Liver (tissue), 9 donors: ENCODE results near the gene STIM1. TPM values are rescaled to one million over a fixed set of nuclear protein-coding genes. Genes with fewer than 3 reads are reported as not detected.
A peak's percentile ranks its signal among the peaks of the same experiment; 100 is the strongest.

Source experiments
- DNase-seq: peaks from one replicate; pipeline ENCODE4 v3.0.0-alpha.2; 2017; ENCODE audit warnings: low spot score
- H3K27ac ChIP-seq, 2 donors: one replicate each; pipeline ENCODE4 v1.7.0; 2013; ENCODE audit warnings: inconsistent platforms in 2 of 2, low read length in 2 of 2, control low read depth in 1 of 2, low read depth in 1 of 2, mild to moderate bottlenecking in 1 of 2
- H3K27me3 ChIP-seq, 4 donors: one replicate each; pipeline versions ENCODE4 v1.6.1 to v1.7.0; 2013; ENCODE audit warnings: low read length in 3 of 4, inconsistent platforms in 1 of 4, mild to moderate bottlenecking in 1 of 4, moderate library complexity in 1 of 4; ENCODE audit not compliant: control insufficient read depth in 4 of 4, insufficient read depth in 4 of 4
- H3K36me3 ChIP-seq, 4 donors: one replicate each; pipeline versions ENCODE4 v1.6.1 to v1.7.0; 2013; ENCODE audit warnings: low read length in 3 of 4, mild to moderate bottlenecking in 3 of 4, low read depth in 1 of 4, moderate library complexity in 1 of 4; ENCODE audit not compliant: control insufficient read depth in 4 of 4, insufficient read depth in 3 of 4
- H3K4me1 ChIP-seq, 4 donors: one replicate each; pipeline versions ENCODE4 v1.6.1 to v1.7.0; 2013; ENCODE audit warnings: low read length in 3 of 4, mild to moderate bottlenecking in 3 of 4, moderate library complexity in 1 of 4; ENCODE audit not compliant: control insufficient read depth in 4 of 4, insufficient read depth in 4 of 4
- H3K4me3 ChIP-seq, 3 donors: one replicate each; pipeline versions ENCODE4 v1.6.1 to v1.7.0; 2013; ENCODE audit warnings: low read length in 3 of 3, control low read depth in 1 of 3, low read depth in 1 of 3, mild to moderate bottlenecking in 1 of 3
- H3K9ac ChIP-seq, 2 donors: one replicate each; pipeline ENCODE4 v1.7.0; 2013; ENCODE audit warnings: low read length in 2 of 2, mild to moderate bottlenecking in 2 of 2, moderate library complexity in 2 of 2, control low read depth in 1 of 2, low read depth in 1 of 2
- H3K9me3 ChIP-seq, 4 donors: one replicate each; pipeline versions ENCODE4 v1.6.1 to v1.7.0; 2013; ENCODE audit warnings: low read length in 3 of 4; ENCODE audit not compliant: control insufficient read depth in 4 of 4
- GABPA ChIP-seq, 2 donors: IDR thresholded peaks in 1 of 2; conservative IDR thresholded peaks in 1 of 2; 2 replicates each; pipeline ENCODE4 v1.6.1; 2016; ENCODE audit warnings: antibody characterized with exemption in 2 of 2, mild to moderate bottlenecking in 1 of 2, moderate library complexity in 1 of 2
- HNF4A ChIP-seq, 2 donors: conservative IDR thresholded peaks; 2 replicates each; pipeline ENCODE4 v1.6.1; 2016; ENCODE audit warnings: antibody characterized with exemption in 2 of 2, mild to moderate bottlenecking in 2 of 2
- HNF4G ChIP-seq: IDR thresholded peaks from 2 replicates; pipeline ENCODE4 v1.6.1; 2016; ENCODE audit warnings: antibody characterized with exemption
- JUND ChIP-seq, 2 donors: IDR thresholded peaks; 2 replicates each; pipeline ENCODE4 v1.6.1; 2016; ENCODE audit warnings: antibody characterized with exemption in 2 of 2
- NR2F2 ChIP-seq: IDR thresholded peaks from 2 replicates; pipeline ENCODE4 v1.6.1; 2016; ENCODE audit warnings: antibody characterized with exemption
- RAD21 ChIP-seq, 2 donors: IDR thresholded peaks; 2 replicates each; pipeline ENCODE4 v1.6.1; 2016; ENCODE audit warnings: antibody characterized with exemption in 2 of 2, mild to moderate bottlenecking in 2 of 2
- REST ChIP-seq: IDR thresholded peaks from 2 replicates; pipeline ENCODE4 v1.6.1; 2016; ENCODE audit warnings: antibody characterized with exemption, mild to moderate bottlenecking
- RXRA ChIP-seq, 2 donors: IDR thresholded peaks; 2 replicates each; pipeline ENCODE4 v1.6.1; 2017 to 2018; ENCODE audit warnings: antibody characterized with exemption in 2 of 2, mild to moderate bottlenecking in 1 of 2
- SP1 ChIP-seq: IDR thresholded peaks from 2 replicates; pipeline ENCODE4 v1.6.1; 2018; ENCODE audit warnings: antibody characterized with exemption, mild to moderate bottlenecking
- TAF1 ChIP-seq: conservative IDR thresholded peaks from 2 replicates; pipeline ENCODE4 v1.6.1; 2016; ENCODE audit warnings: antibody characterized with exemption, mild to moderate bottlenecking
- YY1 ChIP-seq: IDR thresholded peaks from 2 replicates; pipeline ENCODE4 v1.6.1; 2016; ENCODE audit warnings: antibody characterized with exemption, mild to moderate bottlenecking
- WGBS: extraction: QIAGEN DNeasy Blood & Tissue Kit; methylation state at CpG from one replicate; pipeline ENCODE4 v1.1.7; 2013; 5-methylcytosine and 5-hydroxymethylcytosine counted together
- polyA plus RNA-seq, 2 donors: library from polyadenylated mRNA; stranded (reverse) in 1 of 2; unstranded in 1 of 2; fragments of 200-250 nt in 1 of 2; fragments of >200 nt in 1 of 2; fragmentation: Nextera tagmentation in 1 of 2; extraction: Ambion mirVana in 1 of 2; gene quantifications; one replicate each; pipeline versions ENCODE4 v1.2.1 to v1.2.3, GENCODE V29; 2013 to 2015
- total RNA-seq, 2 donors: library from RNA; depleted of rRNA; stranded (reverse); fragments of >200 nt; gene quantifications; one replicate each; pipeline ENCODE4 v1.2.3, GENCODE V29; 2014
- TF ChIP-seq, protein P1 (sequence below): IDR thresholded peaks from 2 replicates; pipeline ENCODE4 v1.6.1; 2016; ENCODE audit warnings: antibody characterized with exemption
- TF ChIP-seq, protein P2 (sequence below): IDR thresholded peaks from 2 replicates; pipeline ENCODE4 v1.6.1; 2016; ENCODE audit warnings: antibody characterized with exemption
- TF ChIP-seq, protein P3 (sequence below): IDR thresholded peaks from 2 replicates; pipeline ENCODE4 v1.6.1; 2016; ENCODE audit warnings: antibody characterized with exemption
- donor health status: healthy.
- donor health status: healthy.
- donor health status: healthy.
- donor health status: healthy.
- donor health status: healthy.

STIM1 gene
- total and polyA plus RNA-seq, 4 donors = 19.7 to 42.9 (median 25.1) TPM

GRCh38 chr11:3880724-3881123, 25.3 kb downstream of the STIM1 start:
- Histone ChIP-seq H3K36me3 (no peaks in the 10 kb centered on the region), H3K27me3 (no peaks in the 10 kb centered on the region), H3K27ac (peak overlapping the region; percentile 80 to 96), H3K4me3 (no peak overlapping the region), H3K4me1 (peaks cover 13 to 40% (median 32%) of the 10 kb centered on the region in 4 donors), H3K9ac (no peak overlapping the region), H3K9me3 (no peaks in the 10 kb centered on the region)
- 50% methylated on average over 3 of the region's 3 CpGs for WGBS
- TF ChIP-seq SP1 (peak; percentile 15), RXRA (IDR thresholded peaks at IDR 0.05) (no peak), TAF1 (no peak), HNF4A (conservative IDR thresholded peaks at IDR 0.05) (peak in 1 of 2 donors; percentile 38), HNF4G (no peak), RAD21 (IDR thresholded peaks at IDR 0.05) (no peak)
- TF ChIP-seq, protein P1, sequence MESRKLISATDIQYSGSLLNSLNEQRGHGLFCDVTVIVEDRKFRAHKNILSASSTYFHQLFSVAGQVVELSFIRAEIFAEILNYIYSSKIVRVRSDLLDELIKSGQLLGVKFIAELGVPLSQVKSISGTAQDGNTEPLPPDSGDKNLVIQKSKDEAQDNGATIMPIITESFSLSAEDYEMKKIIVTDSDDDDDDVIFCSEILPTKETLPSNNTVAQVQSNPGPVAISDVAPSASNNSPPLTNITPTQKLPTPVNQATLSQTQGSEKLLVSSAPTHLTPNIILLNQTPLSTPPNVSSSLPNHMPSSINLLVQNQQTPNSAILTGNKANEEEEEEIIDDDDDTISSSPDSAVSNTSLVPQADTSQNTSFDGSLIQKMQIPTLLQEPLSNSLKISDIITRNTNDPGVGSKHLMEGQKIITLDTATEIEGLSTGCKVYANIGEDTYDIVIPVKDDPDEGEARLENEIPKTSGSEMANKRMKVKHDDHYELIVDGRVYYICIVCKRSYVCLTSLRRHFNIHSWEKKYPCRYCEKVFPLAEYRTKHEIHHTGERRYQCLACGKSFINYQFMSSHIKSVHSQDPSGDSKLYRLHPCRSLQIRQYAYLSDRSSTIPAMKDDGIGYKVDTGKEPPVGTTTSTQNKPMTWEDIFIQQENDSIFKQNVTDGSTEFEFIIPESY = no peak
- TF ChIP-seq, protein P2, sequence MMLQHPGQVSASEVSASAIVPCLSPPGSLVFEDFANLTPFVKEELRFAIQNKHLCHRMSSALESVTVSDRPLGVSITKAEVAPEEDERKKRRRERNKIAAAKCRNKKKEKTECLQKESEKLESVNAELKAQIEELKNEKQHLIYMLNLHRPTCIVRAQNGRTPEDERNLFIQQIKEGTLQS = no peak
- DNase-seq = no peak

DNA sequence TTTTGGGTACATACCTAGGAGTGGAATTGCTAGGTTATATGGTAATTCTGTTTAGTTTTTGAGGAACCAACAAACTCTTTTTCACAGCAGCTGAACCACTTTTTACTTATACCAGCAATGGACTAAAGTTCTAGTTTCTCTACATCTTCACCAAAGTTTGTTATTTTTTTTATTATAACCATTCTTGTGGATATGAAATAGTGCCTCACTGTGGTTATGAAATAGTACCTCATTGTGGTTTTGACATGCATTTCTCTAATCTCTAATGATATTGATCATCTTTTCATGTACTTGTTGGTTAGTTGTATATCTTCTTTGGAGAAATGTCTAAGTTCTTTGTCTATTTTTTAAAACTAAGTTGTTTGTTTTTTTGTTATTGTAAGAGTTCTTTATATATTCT, 27.2 kb downstream of the STIM1 start:
- Histone ChIP-seq H3K4me1 (peaks cover 11 to 36% (median 26%) of the 10 kb centered on the region in 4 donors), H3K27me3 (no peaks in the 10 kb centered on the region), H3K36me3 (no peaks in the 10 kb centered on the region), H3K27ac (no peak overlapping the region), H3K9me3 (no peaks in the 10 kb centered on the region), H3K4me3 (no peak overlapping the region), H3K9ac (no peak overlapping the region)
- TF ChIP-seq GABPA (IDR thresholded peaks at IDR 0.05 in 1 of 2, conservative IDR thresholded peaks at IDR 0.05 in 1 of 2) = no peak
- TF ChIP-seq RAD21 (IDR thresholded peaks at IDR 0.05) = no peak
- TF ChIP-seq, protein P3, sequence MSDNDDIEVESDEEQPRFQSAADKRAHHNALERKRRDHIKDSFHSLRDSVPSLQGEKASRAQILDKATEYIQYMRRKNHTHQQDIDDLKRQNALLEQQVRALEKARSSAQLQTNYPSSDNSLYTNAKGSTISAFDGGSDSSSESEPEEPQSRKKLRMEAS = no peak
- no peak for TF ChIP-seq HNF4G
- no peak for TF ChIP-seq NR2F2
- no peak for TF ChIP-seq TAF1
- no peak for TF ChIP-seq REST
- no peak for TF ChIP-seq SP1
- TF ChIP-seq HNF4A (conservative IDR thresholded peaks at IDR 0.05) = no peak
- no peak for TF ChIP-seq RXRA (IDR thresholded peaks at IDR 0.05)
- TF ChIP-seq, protein P1 = no peak
- no peak for TF ChIP-seq JUND (IDR thresholded peaks at IDR 0.05)
- no peak for TF ChIP-seq YY1
- no peak for DNase-seq
